GM12874 (cell line): ENCODE measurements around the gene NPTX1.

Experiments used
- CTCF ChIP-seq: IDR thresholded peaks from 2 replicates; pipeline ENCODE4 v1.5.1; 2011; ENCODE audit warnings: low read depth, mild to moderate bottlenecking, control low read depth, low read length, moderate library complexity; ENCODE audit not compliant: insufficient read depth

The NPTX1 gene

GRCh38 chr17:80474961-80475909 lies 1.2 kb downstream of the NPTX1 start:
- TF ChIP-seq CTCF, result no peak

DNA sequence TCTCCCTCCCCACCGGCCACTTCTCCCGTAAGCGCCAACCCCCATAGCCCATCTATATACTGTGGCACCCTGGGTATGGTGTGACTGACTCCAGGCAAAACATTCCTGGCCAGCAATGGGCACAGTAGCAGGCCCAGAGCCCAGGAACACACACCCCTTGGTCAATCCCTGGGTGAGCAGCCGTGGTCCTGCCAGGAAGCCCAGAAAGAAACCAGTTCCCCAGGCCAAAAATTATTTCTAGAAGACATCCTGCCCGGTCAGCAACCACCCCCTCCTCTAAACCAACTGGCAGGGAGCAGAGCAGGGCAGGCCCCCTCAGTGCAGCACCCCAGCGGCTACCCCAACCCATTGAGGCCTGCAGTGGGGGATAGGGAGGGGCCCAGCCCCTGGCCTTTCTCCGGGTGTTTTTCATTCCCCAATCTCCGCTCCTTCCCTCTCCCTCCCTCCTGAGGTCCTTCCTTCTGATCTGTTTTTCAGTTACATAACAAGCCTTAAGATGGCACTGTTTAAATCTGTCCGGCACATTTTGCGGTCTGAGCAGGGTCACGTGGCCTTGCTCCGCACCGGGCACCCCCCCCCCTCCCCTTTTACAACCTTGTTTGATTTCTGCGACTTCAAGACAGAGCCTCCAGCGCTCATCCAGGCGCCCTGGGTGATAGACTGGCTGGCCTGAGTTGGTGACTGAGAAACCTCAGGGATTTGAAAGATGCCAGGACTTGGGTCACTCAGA lies 2.0 kb downstream of the NPTX1 start:
- 0 out of 2 replicates have a peak, but pooled peaks have one; percentile 5 for TF ChIP-seq CTCF

DNA sequence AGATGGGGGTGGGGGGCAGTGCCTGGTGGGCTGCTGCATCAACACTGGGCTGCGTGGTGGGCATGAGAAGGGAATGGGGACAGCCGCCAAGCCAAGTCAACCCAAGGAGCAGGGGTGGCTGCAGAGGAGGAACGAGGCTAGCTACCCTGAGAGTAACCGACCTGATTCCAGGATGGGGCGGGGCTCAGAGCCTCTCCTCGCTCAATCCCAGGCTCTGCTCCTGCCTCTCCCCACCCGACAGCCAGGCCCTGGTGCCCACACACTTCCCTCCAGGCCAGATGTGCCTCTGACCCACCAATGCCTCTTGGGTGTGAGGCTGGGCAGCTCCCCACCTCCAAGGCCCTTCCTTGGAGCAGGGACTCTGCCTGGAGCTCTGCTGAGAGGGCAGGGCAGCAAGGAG lies 2.7 kb downstream of the NPTX1 start:
- TF ChIP-seq CTCF, result no peak

GRCh38 chr17:80472996-80473395 lies 3.4 kb downstream of the NPTX1 start:
- no peak for TF ChIP-seq CTCF

DNA sequence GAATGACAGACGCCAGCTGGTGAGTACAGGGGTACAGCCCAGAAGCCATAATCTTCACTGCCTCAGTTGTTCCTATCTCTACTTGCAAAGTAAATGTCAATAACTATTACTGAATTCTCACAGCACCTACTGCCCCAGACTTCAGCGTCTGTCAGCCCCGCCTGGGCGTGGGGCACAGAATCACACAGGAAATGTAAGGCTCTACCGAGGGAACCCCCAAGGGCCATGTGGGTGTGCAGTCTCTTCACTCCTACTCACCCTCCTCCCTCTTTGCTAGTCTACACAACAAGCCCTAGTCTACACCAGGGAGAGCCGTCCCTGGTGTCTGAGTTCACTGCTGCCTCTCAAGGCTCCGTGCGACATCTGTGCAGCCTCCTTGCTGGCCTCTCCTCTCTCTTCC lies 4.5 kb downstream of the NPTX1 start:
- TF ChIP-seq CTCF, result no peak

DNA sequence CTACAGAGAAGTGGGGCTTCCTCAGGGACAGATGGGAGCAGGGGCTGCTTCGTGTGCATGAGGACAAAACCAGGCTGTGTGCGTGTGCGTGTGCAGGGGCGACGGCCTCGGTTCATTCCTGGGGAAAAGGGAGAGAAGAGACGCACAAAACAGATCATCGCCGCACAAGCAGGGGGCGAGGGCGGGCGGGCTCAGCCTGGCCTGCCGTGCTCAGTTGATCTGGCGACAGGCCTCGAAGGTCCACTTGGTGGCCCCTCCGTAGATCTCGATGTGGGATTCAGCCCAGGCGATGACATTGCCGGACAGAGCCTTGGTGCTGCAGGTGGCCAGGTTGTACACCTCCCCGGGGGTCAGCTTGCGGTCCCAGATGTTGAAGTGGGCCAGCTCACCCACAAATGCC lies 5.8 kb downstream of the NPTX1 start:
- TF ChIP-seq CTCF, result no peak

DNA sequence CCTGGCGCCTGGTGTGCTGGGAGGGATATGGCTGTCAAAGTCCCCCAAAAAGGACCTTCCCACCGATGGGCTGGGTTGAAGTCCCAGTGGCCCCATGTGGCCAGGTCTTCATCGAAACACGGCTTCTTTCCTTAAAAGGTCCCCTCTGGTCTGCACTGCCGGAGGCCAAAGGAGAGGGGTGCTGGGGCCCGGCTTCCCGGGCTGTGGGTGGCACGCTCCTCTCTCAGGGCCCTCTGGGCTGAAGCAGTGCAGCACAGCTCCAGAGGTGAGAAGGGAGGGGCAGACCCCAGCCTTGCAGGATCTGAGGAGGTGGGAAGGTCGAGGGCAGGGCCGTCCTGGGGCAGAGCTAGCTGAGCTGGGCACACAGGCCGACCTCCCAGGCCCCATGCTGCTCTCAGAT lies 6.7 kb downstream of the NPTX1 start:
- no peak for TF ChIP-seq CTCF
